ENCODE data around the gene ZBTB20.

DNA sequence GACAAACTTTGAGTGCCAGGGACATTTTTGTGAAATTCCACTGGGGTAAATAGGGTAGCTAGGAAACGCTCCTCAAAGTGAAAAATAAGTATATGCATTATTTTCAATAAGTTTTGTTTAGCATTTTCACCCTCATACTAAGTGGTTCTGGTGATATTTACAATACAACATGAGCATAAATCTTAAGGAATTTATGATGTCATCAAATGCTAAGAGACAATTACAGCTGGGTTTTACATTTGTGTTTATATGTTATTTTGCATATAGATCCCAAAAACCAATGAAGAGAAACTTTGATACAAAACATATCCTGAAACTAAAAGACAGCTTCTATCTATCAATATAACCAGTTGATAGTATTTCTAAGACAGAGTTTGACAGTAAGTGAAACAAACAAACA, 323.1 kb downstream of the ZBTB20 start:
- TF ChIP-seq CTCF (IDR thresholded peaks at IDR 0.05) (no peak), POLR2A (IDR thresholded peaks at IDR 0.05) (no peak)
